ENCODE results near the gene FLACC1.

GRCh38 chr2:201249889-201250288 lies 107.3 kb downstream of the FLACC1 start:
- no peak for TF ChIP-seq EZH2phosphoT487 (IDR thresholded peaks at IDR 0.05; ENCODE audit: insufficient read depth, low read depth)
- no peak for TF ChIP-seq EZH2 (IDR thresholded peaks at IDR 0.05; ENCODE audit: insufficient read depth, poor library complexity, severe bottlenecking)
